C4-2B (cell line): ENCODE data around the gene KCNQ5.

Experiments
- ZFX ChIP-seq: fragments of 450-650 bp; IDR thresholded peaks from 2 replicates; pipeline ENCODE4 v1.6.1; 2017
- TF ChIP-seq, protein P1 (sequence below): fragments of 450-650 bp; conservative IDR thresholded peaks from 2 replicates; pipeline ENCODE4 v1.5.1; 2017; ENCODE audit warnings: mild to moderate bottlenecking

DNA sequence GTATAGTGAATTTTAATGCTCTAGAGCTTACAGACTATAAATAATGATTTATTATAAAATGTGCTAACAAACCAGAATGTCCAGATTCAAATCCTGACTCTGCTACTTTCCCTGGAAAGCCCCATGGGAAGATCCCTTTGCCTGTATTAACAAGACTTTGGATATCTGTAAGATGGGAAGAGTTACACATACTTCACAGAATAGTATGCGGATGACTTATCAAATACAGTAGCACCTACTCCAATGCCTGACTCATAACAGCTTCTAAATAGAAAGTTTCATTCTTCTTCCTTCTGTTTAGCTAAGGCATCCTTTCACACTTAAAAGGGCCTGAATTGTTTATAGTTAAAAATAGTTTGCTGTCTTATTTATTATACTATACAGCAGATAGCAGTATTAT, 166.3 kb downstream of the KCNQ5 start:
- TF ChIP-seq, protein P1, sequence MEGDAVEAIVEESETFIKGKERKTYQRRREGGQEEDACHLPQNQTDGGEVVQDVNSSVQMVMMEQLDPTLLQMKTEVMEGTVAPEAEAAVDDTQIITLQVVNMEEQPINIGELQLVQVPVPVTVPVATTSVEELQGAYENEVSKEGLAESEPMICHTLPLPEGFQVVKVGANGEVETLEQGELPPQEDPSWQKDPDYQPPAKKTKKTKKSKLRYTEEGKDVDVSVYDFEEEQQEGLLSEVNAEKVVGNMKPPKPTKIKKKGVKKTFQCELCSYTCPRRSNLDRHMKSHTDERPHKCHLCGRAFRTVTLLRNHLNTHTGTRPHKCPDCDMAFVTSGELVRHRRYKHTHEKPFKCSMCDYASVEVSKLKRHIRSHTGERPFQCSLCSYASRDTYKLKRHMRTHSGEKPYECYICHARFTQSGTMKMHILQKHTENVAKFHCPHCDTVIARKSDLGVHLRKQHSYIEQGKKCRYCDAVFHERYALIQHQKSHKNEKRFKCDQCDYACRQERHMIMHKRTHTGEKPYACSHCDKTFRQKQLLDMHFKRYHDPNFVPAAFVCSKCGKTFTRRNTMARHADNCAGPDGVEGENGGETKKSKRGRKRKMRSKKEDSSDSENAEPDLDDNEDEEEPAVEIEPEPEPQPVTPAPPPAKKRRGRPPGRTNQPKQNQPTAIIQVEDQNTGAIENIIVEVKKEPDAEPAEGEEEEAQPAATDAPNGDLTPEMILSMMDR = no peak
- TF ChIP-seq ZFX = no peak
